Body of pancreas (tissue), 4 donors: ENCODE results near the gene AP3M1.

ENCODE experiments used
- POLR2A ChIP-seq, 3 donors: fragments of 450-650 bp; IDR thresholded peaks; one replicate each; pipeline ENCODE4 v1.6.1; 2016; ENCODE audit warnings: antibody characterized with exemption in 3 of 3, mild to moderate bottlenecking in 2 of 3
- TF ChIP-seq, protein P1 (sequence below), 7 experiments: fragments of 450-650 bp in 4 of 7; fragments of 200-600 bp in 3 of 7; sonication (generic) in 3 of 7; IDR thresholded peaks; one replicate each; pipeline ENCODE4 v1.5.1; 2016 to 2019; ENCODE audit warnings: antibody characterized with exemption in 7 of 7

DNA sequence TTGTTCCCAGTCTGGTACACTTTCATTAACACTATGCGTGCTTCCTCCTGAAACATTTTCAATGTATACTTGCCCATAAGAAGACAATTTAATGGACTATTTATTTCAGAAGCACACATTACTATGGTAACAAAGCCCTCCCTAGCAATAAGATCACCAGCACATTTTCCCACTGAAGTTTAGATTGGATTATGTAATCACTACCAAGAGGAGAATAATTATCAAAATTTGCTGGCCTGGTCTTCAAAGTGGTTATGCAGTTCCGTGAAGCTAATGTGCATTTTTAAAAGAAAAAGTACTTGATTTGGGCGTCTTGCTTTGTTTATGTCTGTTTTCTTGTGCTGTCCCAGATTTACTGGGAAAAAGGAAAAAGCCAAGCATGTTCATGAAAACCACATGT lies 61.9 kb downstream of the AP3M1 start:
- TF ChIP-seq, protein P1, sequence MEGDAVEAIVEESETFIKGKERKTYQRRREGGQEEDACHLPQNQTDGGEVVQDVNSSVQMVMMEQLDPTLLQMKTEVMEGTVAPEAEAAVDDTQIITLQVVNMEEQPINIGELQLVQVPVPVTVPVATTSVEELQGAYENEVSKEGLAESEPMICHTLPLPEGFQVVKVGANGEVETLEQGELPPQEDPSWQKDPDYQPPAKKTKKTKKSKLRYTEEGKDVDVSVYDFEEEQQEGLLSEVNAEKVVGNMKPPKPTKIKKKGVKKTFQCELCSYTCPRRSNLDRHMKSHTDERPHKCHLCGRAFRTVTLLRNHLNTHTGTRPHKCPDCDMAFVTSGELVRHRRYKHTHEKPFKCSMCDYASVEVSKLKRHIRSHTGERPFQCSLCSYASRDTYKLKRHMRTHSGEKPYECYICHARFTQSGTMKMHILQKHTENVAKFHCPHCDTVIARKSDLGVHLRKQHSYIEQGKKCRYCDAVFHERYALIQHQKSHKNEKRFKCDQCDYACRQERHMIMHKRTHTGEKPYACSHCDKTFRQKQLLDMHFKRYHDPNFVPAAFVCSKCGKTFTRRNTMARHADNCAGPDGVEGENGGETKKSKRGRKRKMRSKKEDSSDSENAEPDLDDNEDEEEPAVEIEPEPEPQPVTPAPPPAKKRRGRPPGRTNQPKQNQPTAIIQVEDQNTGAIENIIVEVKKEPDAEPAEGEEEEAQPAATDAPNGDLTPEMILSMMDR (IDR thresholded peaks at IDR 0.05): no peak
- TF ChIP-seq POLR2A (IDR thresholded peaks at IDR 0.05): no peak
